OCI-LY1 (cell line): ENCODE measurements around the gene FAM3D.

ENCODE experiments used
- CTCF ChIP-seq: fragments of 200-600 bp; sonication (generic), shearing (Covaris generic); IDR thresholded peaks from 2 replicates; pipeline ENCODE4 v1.5.1; 2017; ENCODE audit warnings: mild to moderate bottlenecking, antibody characterized with exemption, low read length, moderate library complexity, mixed read lengths
- EZH2 ChIP-seq: fragments of 200-600 bp; sonication (generic), shearing (Covaris generic); IDR thresholded peaks from 2 replicates; pipeline ENCODE4 v1.8.0; 2017; ENCODE audit warnings: borderline replicate concordance, mixed run types, mild to moderate bottlenecking, antibody characterized with exemption, low read length, moderate library complexity, mixed read lengths

- no peak for TF ChIP-seq CTCF
- no peak for TF ChIP-seq EZH2
Observed at GRCh38 chr3:58586776-58587192, 79.8 kb downstream of the FAM3D start.
